GM18517 (cell line): Measurements from ENCODE around the gene STRAP.
A peak's percentile ranks its signal among the peaks of the same experiment; 100 is the strongest.
"Not testable (repeated sequence)": the region's sequence is repeated elsewhere in the genome, so short reads cannot be mapped to it uniquely, and the experiment has no call there.

Experiments
- ATAC-seq: cut with Tn5 transposase; IDR thresholded peaks from one replicate; pipeline ENCODE4 v1.9.1; 2021; ENCODE audit warnings: mild to moderate bottlenecking, moderate library complexity; ENCODE audit not compliant: unreplicated experiment

Gene STRAP

DNA sequence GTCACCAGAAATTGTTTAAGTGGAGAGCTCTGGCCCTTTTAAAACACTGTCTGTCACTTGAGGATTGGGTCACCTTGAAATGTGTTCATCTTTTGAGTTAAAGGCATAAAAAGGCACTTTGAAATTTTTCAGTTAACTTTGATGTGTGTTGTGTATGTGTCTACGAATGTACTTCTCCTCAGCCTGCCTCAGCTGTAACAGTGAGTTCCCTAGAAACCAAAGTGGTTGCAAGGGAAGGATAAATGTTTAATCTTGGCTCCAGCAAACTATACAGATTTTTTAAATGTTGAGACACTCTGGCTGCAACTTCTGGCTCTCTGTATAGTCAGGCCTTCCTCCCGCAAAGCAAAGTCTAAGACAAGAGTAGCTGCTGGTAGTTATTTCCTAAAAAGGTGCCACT lies 37.2 kb downstream of the STRAP start:
- no peak for ATAC-seq

DNA sequence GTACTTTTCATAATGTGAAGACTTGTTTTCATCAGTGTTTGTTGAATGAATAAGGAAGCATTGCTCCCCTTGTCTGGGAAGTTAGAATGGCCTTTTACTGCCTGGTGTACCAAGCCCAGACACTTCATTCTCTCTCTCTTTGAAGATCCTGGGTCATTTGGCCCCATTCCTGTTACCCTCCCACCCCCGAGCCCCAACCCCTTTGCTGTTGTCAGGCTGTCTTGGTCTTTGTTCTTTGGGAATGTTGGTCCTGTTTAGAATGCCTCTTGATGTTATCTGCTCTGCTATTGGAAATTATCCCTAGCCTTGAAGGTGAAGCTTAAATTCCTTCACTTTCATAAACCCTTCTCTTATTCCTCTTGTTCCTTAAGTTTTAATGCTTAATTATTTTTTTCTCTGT lies 42.8 kb downstream of the STRAP start:
- no peak for ATAC-seq

DNA sequence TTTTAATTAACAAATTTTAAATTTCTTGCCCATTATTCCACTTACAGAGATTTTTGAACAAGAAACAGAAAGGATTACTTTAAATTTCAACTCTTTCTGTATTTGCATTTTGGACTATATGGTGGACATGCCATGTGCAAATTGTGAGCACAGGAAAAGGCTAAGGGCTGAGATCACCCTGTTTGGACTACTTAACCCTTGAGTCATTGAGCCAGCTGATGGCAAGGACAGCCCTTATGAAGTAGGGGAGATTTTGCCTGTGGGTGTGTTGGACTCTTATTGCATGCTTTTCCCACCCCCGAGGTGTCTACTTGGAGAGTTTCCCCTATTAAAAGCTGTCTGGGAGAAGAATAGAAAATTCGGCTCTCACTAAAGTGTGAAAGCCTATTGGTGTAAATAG lies 46.2 kb downstream of the STRAP start:
- no peak for ATAC-seq

DNA sequence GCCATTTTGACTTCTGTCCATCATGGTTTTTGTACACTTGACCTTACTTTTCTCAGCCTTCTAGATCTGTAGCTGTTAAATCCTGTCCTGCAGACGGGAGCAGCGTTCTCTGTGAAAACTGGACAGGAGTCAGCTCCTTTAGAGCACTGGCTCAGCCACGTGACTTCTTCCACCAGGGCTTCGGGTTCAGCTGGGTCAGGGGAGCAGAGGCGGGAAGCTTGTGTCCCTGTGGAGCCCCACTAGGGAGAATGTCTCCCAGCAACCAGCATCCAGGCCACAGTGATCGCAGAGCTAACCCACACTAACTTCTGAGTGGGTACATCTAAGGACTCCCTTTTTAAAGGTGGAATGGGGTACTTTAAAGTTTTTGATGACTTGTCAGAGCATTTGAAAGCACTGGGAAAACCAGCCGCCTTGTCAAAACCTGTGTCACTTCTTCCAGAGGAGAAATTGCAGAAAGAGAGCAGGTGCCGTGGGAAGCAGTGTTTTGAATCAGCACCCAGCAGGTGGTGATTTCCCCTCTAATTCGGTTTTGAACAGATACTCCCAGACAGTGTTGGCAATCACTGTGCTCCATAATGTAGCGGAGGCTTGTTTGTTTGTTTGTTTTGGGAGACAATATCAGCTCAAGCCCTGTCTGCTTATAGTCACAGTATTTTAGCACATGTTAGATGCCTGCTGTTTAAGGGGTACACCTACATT lies 46.8 kb downstream of the STRAP start:
- ATAC-seq, result no peak

DNA sequence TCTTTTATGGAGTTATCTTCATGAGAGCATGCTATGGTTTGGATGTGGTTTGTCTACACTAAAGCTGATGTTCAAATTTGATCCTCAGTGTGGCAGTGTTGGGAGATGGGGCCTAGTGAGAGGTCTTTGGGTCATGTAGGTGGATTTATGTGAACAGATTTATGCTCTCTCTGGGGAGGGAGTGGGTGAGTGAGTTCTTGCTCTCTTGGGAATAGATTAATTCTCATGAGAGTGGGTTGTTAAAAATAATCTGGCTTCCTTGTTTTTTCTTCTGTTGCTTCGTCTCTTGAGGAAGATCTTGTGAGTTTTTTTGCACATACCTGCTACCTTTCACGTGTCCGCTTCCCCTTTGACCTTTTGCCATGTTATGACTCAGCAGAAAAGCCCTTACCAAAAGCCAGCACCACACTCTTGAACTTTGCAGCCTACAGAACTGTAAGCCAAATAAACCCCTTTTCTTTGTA lies 49.4 kb downstream of the STRAP start:
- peak; percentile 73 for ATAC-seq

DNA sequence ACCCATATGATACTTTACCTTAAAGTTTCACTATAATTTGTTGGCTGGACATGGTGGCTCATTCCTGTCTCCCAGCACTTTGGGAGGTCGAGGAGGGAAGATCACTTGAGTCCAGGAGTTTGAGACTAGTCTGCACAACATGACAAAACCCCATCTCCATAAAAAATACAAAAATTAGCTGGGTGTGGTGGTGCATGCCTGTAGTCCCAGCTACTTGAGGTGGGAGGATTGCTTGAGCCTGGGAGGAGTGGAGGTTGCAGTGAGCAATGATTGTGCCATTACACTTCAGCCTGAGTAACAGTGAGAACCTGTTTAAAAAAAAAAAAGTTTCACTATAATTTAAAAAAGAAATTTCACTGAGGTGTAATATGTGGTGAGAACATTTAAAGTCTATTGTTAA lies 50.1 kb downstream of the STRAP start:
- ATAC-seq, result no peak

DNA sequence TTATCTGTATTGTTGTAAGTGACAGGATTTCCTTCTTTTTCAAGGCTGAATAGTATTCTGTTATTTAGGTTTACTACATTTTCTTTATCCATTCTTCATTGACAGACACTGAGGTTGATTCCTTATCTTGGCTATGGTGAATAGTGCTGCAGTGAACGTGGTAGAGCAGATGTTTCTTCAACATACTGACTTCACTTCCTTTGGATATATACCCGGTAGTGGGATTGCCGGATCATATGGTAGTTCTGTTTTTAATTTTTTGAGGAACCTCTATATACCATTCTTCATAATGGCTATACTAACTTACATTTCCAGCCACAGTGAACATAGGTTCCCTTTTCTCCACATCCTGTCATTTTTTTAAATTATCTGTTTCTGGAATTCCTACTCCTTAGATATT lies 50.8 kb downstream of the STRAP start:
- ATAC-seq, result no peak

DNA sequence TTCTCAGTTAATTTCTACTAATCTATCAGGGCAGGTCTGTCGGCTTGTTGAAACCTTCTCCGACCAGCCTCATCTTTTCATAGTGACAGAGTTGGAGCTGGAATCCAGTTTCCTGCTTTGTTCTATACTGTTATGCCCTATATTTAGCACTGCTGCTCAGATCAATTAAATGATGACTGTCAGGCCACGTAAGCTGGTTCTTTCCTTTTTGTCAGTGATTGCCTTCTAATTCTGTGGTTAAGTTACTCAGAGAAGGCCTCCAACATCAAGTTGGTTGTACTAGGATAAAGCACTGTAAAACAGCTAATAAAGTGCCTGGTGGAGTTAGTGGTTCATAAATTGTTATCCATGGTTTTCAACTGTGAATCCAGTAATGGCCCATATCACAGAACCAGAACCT lies 51.6 kb downstream of the STRAP start:
- ATAC-seq, result no peak

DNA sequence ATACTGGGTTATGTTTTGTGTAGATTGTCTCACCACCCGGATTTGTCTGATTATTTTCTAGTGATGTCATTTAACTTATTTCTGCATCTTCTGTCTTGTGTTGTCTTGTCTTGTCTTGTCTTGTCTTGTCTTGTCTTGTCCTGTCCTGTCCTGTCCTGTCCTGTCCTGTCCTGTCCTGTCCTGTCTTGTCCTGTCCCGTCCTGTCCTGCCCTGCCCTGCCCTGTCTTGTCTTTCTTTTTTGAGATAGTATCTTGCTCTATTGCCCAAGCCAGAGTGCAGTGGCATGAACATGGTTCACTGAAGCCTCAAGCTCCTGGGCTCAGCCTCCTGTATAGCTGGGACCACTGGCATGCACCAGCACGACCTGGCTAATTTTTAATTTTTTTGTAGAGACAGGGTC lies 54.6 kb downstream of the STRAP start:
- no peak for ATAC-seq

DNA sequence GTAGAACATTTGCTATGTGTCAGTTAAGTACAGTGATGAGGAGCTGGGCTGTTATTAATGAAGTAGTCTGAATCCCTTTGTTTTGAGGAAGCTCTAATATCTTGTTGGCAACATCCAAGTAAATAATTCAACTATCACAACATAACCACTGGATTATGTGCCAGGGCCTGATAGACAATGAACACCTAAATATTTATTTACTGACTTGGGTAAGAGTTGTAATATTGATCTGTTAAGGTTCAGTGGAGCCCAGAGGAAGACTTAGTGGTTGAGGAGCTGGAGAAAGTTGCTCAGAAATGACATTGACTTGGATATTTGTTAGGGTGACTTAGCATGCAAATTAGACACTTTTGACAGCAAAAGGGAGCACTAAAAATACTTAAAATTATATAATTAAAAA lies 55.7 kb downstream of the STRAP start:
- ATAC-seq, result no peak

DNA sequence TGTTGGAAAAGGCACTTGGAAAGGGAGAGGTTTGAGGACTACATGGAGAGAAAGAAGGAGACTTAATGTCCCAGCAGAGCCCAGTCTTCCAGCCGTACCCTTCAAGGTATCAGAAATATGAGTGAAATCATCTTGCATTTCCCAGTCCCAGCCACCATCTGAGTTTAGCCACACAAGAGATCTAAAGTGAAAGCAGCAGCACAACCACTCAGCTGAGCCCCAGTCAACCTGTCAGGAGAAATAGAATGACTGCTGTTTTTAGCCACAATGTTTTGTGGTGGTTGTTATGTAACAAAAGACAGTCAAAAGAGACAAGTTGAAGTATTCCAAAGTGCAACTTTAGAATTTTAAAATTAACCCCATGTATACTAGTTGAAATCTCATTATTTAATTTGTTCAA lies 56.9 kb downstream of the STRAP start:
- ATAC-seq, result no peak

DNA sequence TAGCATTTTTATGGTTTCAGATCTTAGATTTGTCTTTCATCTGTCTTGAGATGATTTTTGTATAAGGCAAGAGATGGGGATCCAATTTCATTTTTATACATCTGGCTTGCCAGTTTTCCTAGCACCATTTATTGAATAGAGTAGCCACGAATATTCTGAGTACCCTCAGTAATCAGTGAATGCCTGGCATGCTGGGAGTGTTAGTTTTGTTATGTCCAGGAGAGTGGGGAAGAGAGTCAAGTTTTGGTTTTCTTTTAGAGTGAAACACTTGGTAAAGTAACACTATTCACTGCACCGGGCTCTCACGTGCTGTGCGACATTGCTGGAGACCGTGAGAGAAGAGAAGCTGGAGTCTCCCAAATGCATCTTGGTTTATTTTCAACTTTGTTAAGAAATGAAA lies 60.3 kb downstream of the STRAP start:
- no peak for ATAC-seq

DNA sequence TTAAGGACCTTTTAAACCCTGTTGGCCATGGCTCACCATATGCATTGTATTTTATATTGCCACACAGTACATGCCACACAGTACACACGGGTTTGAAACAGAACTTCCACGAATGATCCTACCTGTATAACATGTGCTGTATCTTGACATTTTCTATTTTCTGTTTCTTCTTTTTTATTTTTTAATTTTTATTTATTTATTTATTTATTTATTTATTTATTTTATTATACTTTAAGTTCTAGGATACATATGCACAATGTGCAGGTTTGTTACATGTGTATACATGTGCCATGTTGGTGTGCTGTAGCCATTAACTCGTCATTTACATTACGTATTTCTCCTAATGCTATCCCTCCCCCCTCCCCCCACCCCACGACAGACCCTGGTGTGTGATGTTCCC lies 61.3 kb downstream of the STRAP start:
- not testable (repeated sequence) for ATAC-seq

DNA sequence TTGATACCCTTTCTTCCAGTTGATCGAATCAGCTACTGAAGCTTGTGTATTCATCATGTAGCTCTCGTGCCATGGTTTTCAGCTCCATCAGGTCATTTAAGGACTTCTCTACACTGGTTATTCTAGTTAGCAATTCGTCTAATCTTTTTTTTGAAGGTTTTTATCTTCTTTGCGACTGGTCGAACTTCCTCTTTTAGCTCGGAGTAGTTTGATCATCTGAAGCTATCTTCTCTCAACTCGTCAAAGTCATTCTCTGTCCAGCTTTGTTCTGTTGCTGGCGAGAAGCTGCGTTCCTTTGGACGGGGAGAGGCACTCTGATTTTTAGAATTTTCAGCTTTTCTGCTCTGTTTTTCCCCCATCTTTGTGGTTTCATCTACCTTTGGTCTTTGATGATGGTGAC lies 66.3 kb downstream of the STRAP start:
- ATAC-seq, result not testable (repeated sequence)
